ENCODE measurements around the gene SEC14L1.

DNA sequence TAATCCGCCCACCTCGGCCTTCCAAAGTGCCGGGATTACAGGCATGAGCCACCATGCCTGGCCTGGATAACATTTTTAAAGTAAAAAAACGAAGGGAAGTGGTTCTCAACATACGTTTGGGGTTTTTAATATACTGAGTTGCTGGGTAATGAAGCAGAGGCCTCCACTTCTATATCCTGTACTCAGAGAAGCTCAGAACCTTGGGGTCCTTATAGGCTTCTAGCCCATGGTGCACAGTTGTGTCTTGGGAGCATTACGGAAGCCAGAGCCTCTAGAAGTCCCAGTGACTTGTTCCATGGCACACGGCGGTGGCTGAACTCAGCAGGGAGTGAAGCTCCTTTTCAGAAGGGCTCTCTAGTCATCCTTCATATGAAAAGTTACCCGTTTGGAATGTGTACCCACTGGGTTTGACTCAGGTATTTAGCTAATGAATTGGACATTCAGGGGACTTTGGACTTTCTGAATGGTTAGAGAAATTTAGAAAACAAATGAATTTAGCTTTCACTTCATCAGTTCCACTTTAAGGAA lies 67.0 kb downstream of the SEC14L1 start:
- TF ChIP-seq TAF1 (IDR thresholded peaks at IDR 0.05; ENCODE audit: low read depth, low read length) (no peak), RAD21 (IDR thresholded peaks at IDR 0.05 in 1 of 2, conservative IDR thresholded peaks at IDR 0.05 in 1 of 2; ENCODE audit: low read depth in 2 of 2, low read length in 2 of 2) (no peak), ZNF274 (IDR thresholded peaks at IDR 0.05; ENCODE audit: borderline replicate concordance, extremely low read depth, low read length) (no peak), RFX5 (IDR thresholded peaks at IDR 0.05; ENCODE audit: borderline replicate concordance, low read depth, low read length) (no peak), EZH2 (IDR thresholded peaks at IDR 0.05; ENCODE audit: low read depth, low read length, severe bottlenecking) (no peak), POLR2A (IDR thresholded peaks at IDR 0.05; ENCODE audit: control extremely low read depth in 1 of 2, low read depth in 2 of 2, low read length in 2 of 2) (no peak), JUND (IDR thresholded peaks at IDR 0.05; ENCODE audit: low read length) (no peak), BACH1 (IDR thresholded peaks at IDR 0.05; ENCODE audit: low read length) (no peak), SRF (IDR thresholded peaks at IDR 0.05; ENCODE audit: low read depth, low read length) (no peak)
- TF ChIP-seq, protein P1, sequence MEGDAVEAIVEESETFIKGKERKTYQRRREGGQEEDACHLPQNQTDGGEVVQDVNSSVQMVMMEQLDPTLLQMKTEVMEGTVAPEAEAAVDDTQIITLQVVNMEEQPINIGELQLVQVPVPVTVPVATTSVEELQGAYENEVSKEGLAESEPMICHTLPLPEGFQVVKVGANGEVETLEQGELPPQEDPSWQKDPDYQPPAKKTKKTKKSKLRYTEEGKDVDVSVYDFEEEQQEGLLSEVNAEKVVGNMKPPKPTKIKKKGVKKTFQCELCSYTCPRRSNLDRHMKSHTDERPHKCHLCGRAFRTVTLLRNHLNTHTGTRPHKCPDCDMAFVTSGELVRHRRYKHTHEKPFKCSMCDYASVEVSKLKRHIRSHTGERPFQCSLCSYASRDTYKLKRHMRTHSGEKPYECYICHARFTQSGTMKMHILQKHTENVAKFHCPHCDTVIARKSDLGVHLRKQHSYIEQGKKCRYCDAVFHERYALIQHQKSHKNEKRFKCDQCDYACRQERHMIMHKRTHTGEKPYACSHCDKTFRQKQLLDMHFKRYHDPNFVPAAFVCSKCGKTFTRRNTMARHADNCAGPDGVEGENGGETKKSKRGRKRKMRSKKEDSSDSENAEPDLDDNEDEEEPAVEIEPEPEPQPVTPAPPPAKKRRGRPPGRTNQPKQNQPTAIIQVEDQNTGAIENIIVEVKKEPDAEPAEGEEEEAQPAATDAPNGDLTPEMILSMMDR (IDR thresholded peaks at IDR 0.05; ENCODE audit: control extremely low read depth in 1 of 3, insufficient read depth in 1 of 3, low read depth in 1 of 3, low read length in 3 of 3), result no peak
